Large intestine (tissue), 3 donors: Measurements from ENCODE around the gene FBXL7. TPM values are rescaled to one million over a fixed set of nuclear protein-coding genes. Genes with fewer than 3 reads are reported as not detected.

Experiments
- DNase-seq, 2 donors: peaks; one replicate each; pipeline versions ENCODE4 v3.0.0 to v3.0.0-alpha.2; 2013
- H3K27ac ChIP-seq: one replicate; pipeline ENCODE4 v1.5.1; 2013; ENCODE audit warnings: low read length
- H3K27me3 ChIP-seq: 2 replicates; pipeline ENCODE4 v1.6.1; 2013; ENCODE audit warnings: low read length; ENCODE audit not compliant: control insufficient read depth, insufficient read depth
- H3K36me3 ChIP-seq: 2 replicates; pipeline ENCODE4 v1.6.1; 2013; ENCODE audit warnings: low read length; ENCODE audit not compliant: control insufficient read depth, insufficient read depth
- H3K4me1 ChIP-seq: one replicate; pipeline ENCODE4 v1.6.1; 2013; ENCODE audit warnings: low read length; ENCODE audit not compliant: control insufficient read depth, insufficient read depth
- H3K4me3 ChIP-seq: one replicate; pipeline ENCODE4 v1.5.1; 2013; ENCODE audit warnings: low read length
- H3K9me3 ChIP-seq: one replicate; pipeline ENCODE4 v1.6.1; 2013; ENCODE audit warnings: mild to moderate bottlenecking, low read depth, low read length, moderate library complexity; ENCODE audit not compliant: control insufficient read depth
- WGBS: methylation state at CpG from one replicate; pipeline ENCODE4 v1.1.5; 2013; ENCODE audit warnings: low lambda C conversion rate; ENCODE audit not compliant: insufficient coverage; 5-methylcytosine and 5-hydroxymethylcytosine counted together
- polyA plus RNA-seq: library from polyadenylated mRNA; unstranded; fragments of 120-200 nt; gene quantifications from one replicate; pipeline ENCODE4 v1.2.1, GENCODE V29; 2013

Gene FBXL7
- polyA plus RNA-seq, 1 donor, result 7.2 TPM

DNA sequence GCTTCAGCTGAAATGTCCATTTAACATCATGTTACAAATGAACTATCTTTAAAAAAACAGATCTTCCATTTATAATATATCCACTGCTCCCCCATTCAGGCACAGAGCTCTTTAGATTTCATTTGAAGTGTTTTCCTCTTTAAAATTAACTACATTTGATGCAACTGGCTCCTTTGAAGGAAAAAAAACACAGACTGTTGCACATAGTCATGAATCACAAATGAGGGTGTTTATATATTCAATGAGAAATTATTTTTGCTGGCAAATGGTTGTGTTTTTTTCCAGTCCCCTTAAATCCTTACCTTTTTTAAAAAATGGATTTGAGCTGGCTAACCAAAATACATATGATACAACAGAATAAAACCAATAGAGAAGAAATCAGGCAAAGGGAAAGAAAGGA lies 240.4 kb downstream of the FBXL7 start:
- Histone ChIP-seq H3K4me1 (no peaks in the 10 kb centered on the region), H3K27me3 (no peaks in the 10 kb centered on the region), H3K4me3 (no peak overlapping the region), H3K36me3 (no peaks in the 10 kb centered on the region), H3K27ac (no peak overlapping the region), H3K9me3 (no peaks in the 10 kb centered on the region)
- no peak for DNase-seq

DNA sequence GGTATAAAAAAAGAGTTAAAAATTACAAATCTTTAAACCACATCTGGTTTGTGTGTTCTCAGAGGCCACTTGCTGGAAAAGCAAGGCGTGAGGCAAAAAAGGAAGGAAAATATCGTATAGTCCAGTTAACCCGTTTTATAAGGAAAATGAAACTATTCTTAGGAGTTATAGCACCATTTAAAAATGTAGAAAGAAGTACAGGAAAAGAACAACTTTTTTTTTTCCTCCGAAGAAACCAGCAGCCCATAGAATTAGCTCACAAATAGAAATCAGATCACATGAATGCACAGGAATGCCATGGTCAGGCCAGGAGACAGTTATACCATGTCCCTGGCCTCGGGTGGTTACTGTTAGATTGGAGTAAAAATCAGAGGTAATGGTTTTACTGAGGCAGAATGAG lies 241.6 kb downstream of the FBXL7 start:
- 96% methylated on average over 3 of the region's 5 CpGs for WGBS
- no peak overlapping the region for H3K27ac ChIP-seq

DNA sequence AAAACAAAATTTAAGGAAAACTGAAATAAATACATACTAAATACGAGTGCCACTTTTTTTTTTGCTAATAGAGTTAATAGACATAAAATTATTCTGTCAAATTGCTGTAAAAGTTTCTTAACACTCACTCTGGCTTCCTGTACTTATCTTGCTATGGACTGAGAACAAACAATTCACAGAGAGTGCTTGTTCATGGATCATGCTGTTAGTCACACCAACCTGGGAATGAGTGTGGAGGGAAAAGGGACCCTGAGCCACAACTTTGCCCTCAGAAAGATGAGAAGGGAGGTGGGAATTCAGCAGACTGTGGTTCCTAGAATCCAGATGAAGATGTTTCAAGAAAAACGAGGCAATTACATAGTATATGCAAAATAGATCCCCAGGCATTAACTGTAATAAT lies 246.9 kb downstream of the FBXL7 start:
- H3K27ac ChIP-seq, result no peak overlapping the region
- 83% methylated on average over 2 of the region's 2 CpGs for WGBS

More for the DNA sequence above, 241.6 kb downstream of the FBXL7 start:
- H3K9me3 ChIP-seq, result no peaks in the 10 kb centered on the region
- H3K4me1 ChIP-seq, result no peaks in the 10 kb centered on the region
- no peaks in the 10 kb centered on the region for H3K27me3 ChIP-seq
- H3K4me3 ChIP-seq, result no peak overlapping the region
- H3K36me3 ChIP-seq, result no peaks in the 10 kb centered on the region
- no peak for DNase-seq

DNA sequence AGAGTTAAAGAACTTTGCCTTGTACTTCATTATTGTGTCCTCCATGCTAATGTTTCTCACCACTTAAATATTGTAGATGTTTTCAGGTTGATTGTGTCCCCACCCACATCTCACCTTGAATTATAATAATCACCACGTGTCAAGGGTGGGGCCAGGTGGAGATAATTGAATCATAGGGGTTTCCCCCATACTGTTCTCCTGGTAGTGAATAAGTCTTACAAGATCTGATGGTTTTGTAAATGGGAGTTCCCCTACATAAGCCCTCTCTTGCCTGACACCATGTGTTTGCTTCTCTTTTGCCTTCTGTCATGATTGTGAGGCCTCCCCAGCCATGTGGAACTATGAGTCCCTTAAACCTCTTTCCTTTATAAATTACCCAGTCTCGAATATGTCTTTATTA lies 248.3 kb downstream of the FBXL7 start:
- H3K4me1 ChIP-seq, result no peaks in the 10 kb centered on the region
- H3K9me3 ChIP-seq, result no peaks in the 10 kb centered on the region
- no peak for DNase-seq
- 100% methylated on average over 1 of the region's 2 CpGs for WGBS
- no peak overlapping the region for H3K4me3 ChIP-seq
- H3K27me3 ChIP-seq, result no peaks in the 10 kb centered on the region
- no peak overlapping the region for H3K27ac ChIP-seq
- no peaks in the 10 kb centered on the region for H3K36me3 ChIP-seq

More for the DNA sequence above, 246.9 kb downstream of the FBXL7 start:
- H3K4me1 ChIP-seq, result no peaks in the 10 kb centered on the region
- no peaks in the 10 kb centered on the region for H3K36me3 ChIP-seq
- DNase-seq, result no peak
- H3K27me3 ChIP-seq, result no peaks in the 10 kb centered on the region
- H3K4me3 ChIP-seq, result no peak overlapping the region
- H3K9me3 ChIP-seq, result no peaks in the 10 kb centered on the region

DNA sequence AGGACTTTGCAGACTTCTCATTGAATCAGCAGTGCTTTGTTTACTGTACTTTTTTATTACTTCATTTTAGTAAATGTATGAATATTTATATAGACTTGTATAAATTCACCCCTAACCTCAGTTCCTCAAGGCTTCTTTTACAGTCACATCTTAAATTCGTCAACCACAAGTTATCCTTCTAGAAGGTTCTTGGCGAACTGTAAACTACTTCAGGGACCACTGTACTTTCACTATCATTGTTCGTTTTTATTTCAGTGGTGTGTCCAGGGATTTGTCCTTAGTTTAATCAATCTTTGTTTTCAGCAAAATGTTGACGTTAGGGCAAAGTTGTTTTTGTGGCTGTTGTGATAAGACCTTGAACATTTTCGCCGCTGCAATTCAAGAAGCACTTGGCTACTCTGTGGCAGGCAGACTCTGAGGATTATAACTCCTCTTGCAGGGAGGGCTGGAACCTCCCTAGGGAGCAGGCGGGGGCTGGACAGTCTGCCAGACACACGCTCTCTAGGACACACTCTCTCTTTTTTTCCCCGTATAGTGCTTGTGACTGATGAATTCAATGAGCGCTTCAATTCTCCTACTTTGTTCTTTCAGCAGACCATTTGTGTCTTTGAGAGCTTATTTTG lies 252.8 kb downstream of the FBXL7 start:
- Histone ChIP-seq H3K36me3 (no peaks in the 10 kb centered on the region), H3K4me3 (no peak overlapping the region), H3K27ac (no peak overlapping the region), H3K27me3 (no peaks in the 10 kb centered on the region), H3K4me1 (no peaks in the 10 kb centered on the region), H3K9me3 (no peaks in the 10 kb centered on the region)
- 100% methylated on average over 2 of the region's 10 CpGs for WGBS
- DNase-seq, result peak in 1 of 2 donors; percentile 4

DNA sequence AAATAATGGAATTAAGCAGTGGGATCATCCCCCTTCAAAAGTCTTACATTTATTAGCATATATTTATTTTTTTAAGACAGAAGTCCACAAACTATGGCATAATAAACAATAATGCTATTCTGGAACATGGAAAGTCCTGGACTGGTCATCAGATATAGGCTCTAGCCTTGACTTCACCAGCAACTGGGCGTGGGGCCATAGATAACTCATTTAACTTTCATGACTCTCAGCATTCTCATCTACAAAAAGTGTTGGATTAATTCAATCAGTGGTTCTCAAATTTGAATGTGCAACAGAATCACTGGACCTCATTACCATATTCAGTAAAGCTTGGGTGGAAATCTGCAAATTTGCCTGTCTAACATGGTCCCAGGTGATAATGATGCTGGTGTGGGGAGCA lies 253.8 kb downstream of the FBXL7 start:
- DNase-seq, result no peak
- WGBS, result no CpG with 5 or more reads among the region's 1 CpG
- H3K27me3 ChIP-seq, result no peaks in the 10 kb centered on the region
- H3K9me3 ChIP-seq, result no peaks in the 10 kb centered on the region
- no peaks in the 10 kb centered on the region for H3K36me3 ChIP-seq
- no peak overlapping the region for H3K27ac ChIP-seq
- no peaks in the 10 kb centered on the region for H3K4me1 ChIP-seq
- no peak overlapping the region for H3K4me3 ChIP-seq

DNA sequence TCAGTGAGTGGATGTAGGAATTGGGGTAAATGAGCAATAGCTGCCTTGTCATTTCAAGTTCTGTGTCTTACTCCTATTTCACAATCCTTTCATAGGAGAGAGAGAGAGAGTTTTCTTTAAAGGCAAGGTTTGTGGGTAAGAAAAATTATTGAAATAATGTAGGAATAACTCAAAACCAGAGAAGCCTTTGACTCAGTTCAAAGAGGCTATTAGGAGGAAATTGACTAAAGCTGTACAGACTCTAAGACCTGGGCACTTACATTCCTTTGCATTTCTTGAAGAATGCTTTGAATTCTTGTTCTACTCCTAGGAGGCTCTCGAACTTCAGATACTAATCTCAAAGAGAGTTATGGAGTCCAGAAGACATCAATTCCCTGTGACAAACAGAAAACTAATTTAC lies 257.1 kb downstream of the FBXL7 start:
- H3K27me3 ChIP-seq, result no peaks in the 10 kb centered on the region
- no peaks in the 10 kb centered on the region for H3K9me3 ChIP-seq
- H3K4me3 ChIP-seq, result no peak overlapping the region
- no peak for DNase-seq
- H3K36me3 ChIP-seq, result no peaks in the 10 kb centered on the region
- H3K4me1 ChIP-seq, result no peaks in the 10 kb centered on the region
- no peak overlapping the region for H3K27ac ChIP-seq
- WGBS, result no CpG with 5 or more reads among the region's 1 CpG

DNA sequence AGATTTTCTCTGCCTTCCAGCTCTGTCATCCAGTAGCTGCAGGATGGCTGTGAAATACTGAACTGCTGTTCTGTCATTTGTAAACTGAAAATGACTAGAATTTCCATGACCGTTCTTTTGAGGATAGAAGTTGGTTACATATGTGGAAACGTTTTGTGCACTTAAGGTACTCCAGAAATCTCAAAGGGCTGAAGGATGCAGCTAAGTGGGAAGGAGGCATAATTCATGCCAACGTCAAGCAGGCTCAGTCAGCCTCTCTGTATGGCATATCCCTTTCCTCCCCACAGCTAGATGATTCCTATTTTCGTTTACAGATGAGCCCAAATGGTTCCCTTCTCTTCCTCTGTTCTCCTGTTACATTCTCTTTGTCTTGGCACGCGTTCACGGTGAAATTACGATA lies 257.6 kb downstream of the FBXL7 start:
- no peak for DNase-seq
- 60% methylated on average over 1 of the region's 8 CpGs for WGBS
- Histone ChIP-seq H3K27ac (no peak overlapping the region), H3K36me3 (no peaks in the 10 kb centered on the region), H3K9me3 (no peaks in the 10 kb centered on the region), H3K4me1 (no peaks in the 10 kb centered on the region), H3K27me3 (no peaks in the 10 kb centered on the region), H3K4me3 (no peak overlapping the region)

DNA sequence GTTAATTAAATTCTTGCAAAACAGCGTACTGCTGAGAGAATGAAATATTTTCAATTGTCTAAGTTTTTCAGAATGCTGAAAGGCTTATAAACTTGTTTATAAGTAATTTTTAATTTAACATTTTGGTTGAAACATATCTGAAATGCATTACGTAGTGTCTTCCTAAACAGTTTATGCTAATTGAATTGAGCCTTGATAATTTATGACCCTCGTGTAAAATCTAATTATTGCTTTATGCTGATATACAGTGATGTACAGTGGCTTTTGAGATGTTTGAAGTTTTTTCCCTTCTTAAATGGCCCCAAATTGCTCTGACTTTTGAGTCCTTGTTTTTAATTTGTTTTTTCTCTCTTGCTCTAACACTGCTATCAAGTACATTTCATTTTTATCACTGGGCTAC lies 262.7 kb downstream of the FBXL7 start:
- Histone ChIP-seq H3K4me3 (no peak overlapping the region), H3K9me3 (no peaks in the 10 kb centered on the region), H3K36me3 (no peaks in the 10 kb centered on the region), H3K27ac (no peak overlapping the region), H3K4me1 (no peaks in the 10 kb centered on the region), H3K27me3 (no peaks in the 10 kb centered on the region)
- DNase-seq, result no peak
- 95% methylated on average over 2 of the region's 3 CpGs for WGBS

DNA sequence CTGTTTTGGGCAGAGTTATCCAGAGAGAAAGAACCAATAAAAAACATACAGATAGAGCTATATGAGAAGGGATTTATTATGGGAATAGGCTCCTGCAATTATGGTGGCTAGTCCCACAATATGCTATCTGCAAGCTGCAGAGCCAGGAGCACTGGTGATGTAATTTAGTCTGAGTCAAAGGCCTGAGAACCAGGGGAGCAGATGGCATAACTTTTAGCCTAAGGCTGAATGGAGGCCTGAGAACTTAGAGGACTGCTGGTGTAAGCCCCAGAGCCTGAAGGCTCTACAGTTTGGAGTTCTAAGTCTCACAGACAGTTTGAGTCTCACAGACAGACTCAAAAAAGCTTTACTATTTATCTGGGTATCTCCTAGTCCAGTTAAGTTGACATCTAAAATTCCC lies 263.8 kb downstream of the FBXL7 start:
- H3K9me3 ChIP-seq, result no peaks in the 10 kb centered on the region
- no peaks in the 10 kb centered on the region for H3K36me3 ChIP-seq
- H3K4me1 ChIP-seq, result no peaks in the 10 kb centered on the region
- no peak overlapping the region for H3K4me3 ChIP-seq
- no peak overlapping the region for H3K27ac ChIP-seq
- H3K27me3 ChIP-seq, result no peaks in the 10 kb centered on the region
- no peak for DNase-seq

DNA sequence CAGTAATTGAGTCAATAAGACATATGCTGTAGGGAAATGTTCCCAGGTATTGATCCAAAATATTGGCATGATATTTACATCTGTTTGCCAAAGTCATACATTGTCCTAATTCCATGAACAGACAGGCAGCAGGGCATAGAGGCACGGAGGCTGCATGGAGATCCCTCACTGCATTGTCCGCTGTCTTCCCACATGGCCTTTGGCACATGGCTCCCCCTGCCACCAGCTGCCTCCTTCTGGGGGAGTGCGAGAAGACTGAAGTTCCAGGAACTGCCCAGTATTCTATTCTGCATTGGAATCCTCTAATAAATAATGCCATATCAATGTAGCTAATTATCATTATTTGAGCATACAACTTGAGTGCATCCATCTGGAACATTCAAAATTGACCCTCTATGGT lies 269.0 kb downstream of the FBXL7 start:
- H3K27me3 ChIP-seq, result no peaks in the 10 kb centered on the region

More for the DNA sequence above, 269.0 kb downstream of the FBXL7 start:
- Histone ChIP-seq H3K27ac (no peak overlapping the region), H3K4me3 (no peak overlapping the region), H3K4me1 (no peaks in the 10 kb centered on the region), H3K9me3 (no peaks in the 10 kb centered on the region), H3K36me3 (no peaks in the 10 kb centered on the region)
- no CpG with 5 or more reads among the region's 3 CpGs for WGBS
- DNase-seq, result no peak
